GM21717 (cell line): ENCODE measurements around the gene SLC18A3.

Experiments used
- ATAC-seq: cut with Tn5 transposase; IDR thresholded peaks from one replicate; pipeline ENCODE4 v1.9.1; 2021; ENCODE audit warnings: mild to moderate bottlenecking, moderate library complexity; ENCODE audit not compliant: unreplicated experiment

Gene SLC18A3

GRCh38 chr10:49625411-49625810, 15.3 kb downstream of the SLC18A3 start:
- no peak for ATAC-seq

GRCh38 chr10:49627038-49627437, 16.9 kb downstream of the SLC18A3 start:
- ATAC-seq: no peak

GRCh38 chr10:49627644-49628247, 17.6 kb downstream of the SLC18A3 start:
- no peak for ATAC-seq

- ATAC-seq: no peak
Observed at GRCh38 chr10:49628599-49628998, 18.5 kb downstream of the SLC18A3 start.

- no peak for ATAC-seq
Observed at GRCh38 chr10:49629431-49629881, 19.3 kb downstream of the SLC18A3 start.

- ATAC-seq: no peak
Observed at GRCh38 chr10:49631975-49632374, 21.9 kb downstream of the SLC18A3 start.

- no peak for ATAC-seq
Observed at GRCh38 chr10:49632406-49633317, 22.6 kb downstream of the SLC18A3 start.

GRCh38 chr10:49633327-49634068, 23.4 kb downstream of the SLC18A3 start:
- ATAC-seq: no peak

GRCh38 chr10:49634069-49634660, 24.1 kb downstream of the SLC18A3 start:
- ATAC-seq: no peak

GRCh38 chr10:49642311-49642710, 32.2 kb downstream of the SLC18A3 start:
- ATAC-seq: no peak

GRCh38 chr10:49643241-49644034, 33.3 kb downstream of the SLC18A3 start:
- no peak for ATAC-seq

GRCh38 chr10:49644035-49644646, 34.0 kb downstream of the SLC18A3 start:
- no peak for ATAC-seq

GRCh38 chr10:49645417-49645816, 35.3 kb downstream of the SLC18A3 start:
- no peak for ATAC-seq

- ATAC-seq: no peak
Observed at GRCh38 chr10:49645871-49646870, 36.1 kb downstream of the SLC18A3 start.

- ATAC-seq: no peak
Observed at GRCh38 chr10:49647554-49647953, 37.4 kb downstream of the SLC18A3 start.

GRCh38 chr10:49647985-49648795, 38.1 kb downstream of the SLC18A3 start:
- ATAC-seq: no peak

GRCh38 chr10:49649294-49649693, 39.2 kb downstream of the SLC18A3 start:
- no peak for ATAC-seq
